Panc1 (cell line): ENCODE measurements around the gene SAMHD1. TPM values are rescaled to one million over a fixed set of nuclear protein-coding genes. Genes with fewer than 3 reads are reported as not detected.

Experiments used
- ATAC-seq: fragments of 200-7000 bp; cut with Tn5 transposase; 2 replicates; pipeline ENCODE4 v1.9.1; 2020; ENCODE audit warnings: mild to moderate bottlenecking, moderate library complexity
- BruUV-seq: library from RNA; stranded (reverse); fragments of 400-500 nt; replicated peaks from 2 replicates; lab custom pipeline; 2021; lab: Mats Ljungman, UMichigan
- CTCF ChIA-PET: fragments of 300-600 bp; sonication (Branson Sonifier 250); formaldehyde crosslinking; loops from one replicate; lab custom pipeline; 2022; ENCODE audit warnings: antibody characterized with exemption; lab: Charles Lee
- POLR2A ChIA-PET: fragments of 300-600 bp; sonication (Branson Sonifier 250); formaldehyde crosslinking; loops from one replicate; lab custom pipeline; 2022; ENCODE audit warnings: antibody characterized with exemption; lab: Charles Lee
- DNase-seq: peaks from one replicate; pipeline ENCODE4 v3.0.0-alpha.2; 2010; ENCODE audit warnings: low read depth, low spot score
- H3K27ac ChIP-seq: 2 replicates; pipeline ENCODE4 v1.5.1; 2011; ENCODE audit warnings: mild to moderate bottlenecking, low read length, inconsistent platforms
- H3K27me3 ChIP-seq: fragments of 200-500 bp; sonication (Bioruptor generic); 2 replicates; pipeline ENCODE4 v1.6.0; 2014; ENCODE audit warnings: low read length, inconsistent platforms; ENCODE audit not compliant: control insufficient read depth, insufficient read depth
- H3K36me3 ChIP-seq: fragments of 200-500 bp; sonication (Bioruptor generic); 2 replicates; pipeline ENCODE4 v1.5.1; 2014; ENCODE audit warnings: inconsistent platforms, mild to moderate bottlenecking, low read length, moderate library complexity; ENCODE audit not compliant: control insufficient read depth, insufficient read depth
- H3K4me1 ChIP-seq: 2 replicates; pipeline ENCODE4 v1.5.1; 2011; ENCODE audit warnings: inconsistent platforms, mild to moderate bottlenecking, low read length, moderate library complexity; ENCODE audit not compliant: control insufficient read depth, insufficient read depth
- H3K4me3 ChIP-seq, 2 experiments: 2 replicates each; pipeline ENCODE4 v1.5.1; 2011 to 2012; ENCODE audit warnings: low read depth in 2 of 2, low read length in 2 of 2, mild to moderate bottlenecking in 2 of 2, inconsistent platforms in 1 of 2, moderate library complexity in 1 of 2
- H3K9me3 ChIP-seq: fragments of 200-500 bp; sonication (Bioruptor generic); 2 replicates; pipeline ENCODE4 v1.5.1; 2014; ENCODE audit warnings: low read depth, mild to moderate bottlenecking, inconsistent platforms, low read length, moderate library complexity; ENCODE audit not compliant: control insufficient read depth, insufficient read depth
- CTCF ChIP-seq: fragments of 450-650 bp; IDR thresholded peaks from 2 replicates; pipeline ENCODE4 v1.5.1; 2017; ENCODE audit warnings: mild to moderate bottlenecking
- POLR2AphosphoS5 ChIP-seq: IDR thresholded peaks from 2 replicates; pipeline ENCODE4 v1.6.1; 2012; ENCODE audit warnings: mild to moderate bottlenecking, low read depth, low read length, moderate library complexity
- REST ChIP-seq, 2 experiments: IDR thresholded peaks; 2 replicates each; pipeline ENCODE4 v1.6.1; 2011 to 2012; ENCODE audit warnings: low read depth in 2 of 2, control low read depth in 1 of 2, low read length in 1 of 2, mild to moderate bottlenecking in 1 of 2, moderate library complexity in 1 of 2; ENCODE audit not compliant: insufficient read depth in 1 of 2
- SIN3A ChIP-seq: IDR thresholded peaks from 2 replicates; pipeline ENCODE4 v1.6.1; 2012; ENCODE audit warnings: low read depth, mild to moderate bottlenecking, low read length, moderate library complexity, borderline replicate concordance; ENCODE audit not compliant: insufficient read depth
- TCF7L2 ChIP-seq: IDR thresholded peaks from 2 replicates; pipeline ENCODE4 v1.6.1; 2011; ENCODE audit warnings: mild to moderate bottlenecking, low read depth, low read length, inconsistent platforms
- in situ Hi-C: cut with HindIII; loops from 2 replicates; pipeline ENCODE4 v1.10.0; 2016; ENCODE audit warnings: low sequenced_read_pairs, low pct_unique_long_range_greater_than_20kb
- intact Hi-C: fragments of 100-400 bp; cut with micrococcal nuclease; formaldehyde crosslinking; loops from one replicate; pipeline ENCODE4 v1.10.0; 2022; ENCODE audit not compliant: unreplicated experiment
- total RNA-seq: library from RNA; stranded (reverse); gene quantifications from one replicate; pipeline ENCODE4 v1.2.1, GENCODE V29; 2021; ENCODE audit not compliant: unreplicated experiment

SAMHD1 gene
- total RNA-seq, 1 experiment from 2014 or later, result 16.8 TPM

GRCh38 chr20:36852187-36852586 lies 99.3 kb downstream of the SAMHD1 start:
- BruUV-seq, result no TSS peak
- peaks cover 27% of the 10 kb centered on the region for H3K4me1 ChIP-seq
- CTCF ChIA-PET, result interaction anchor here (0.6 kb wide), 1 partner anchor 34 kb away, joined by 3 read pairs; no protein-coding TSS in a partner anchor

GRCh38 chr20:36851490-36851889 lies 100.0 kb downstream of the SAMHD1 start:
- POLR2A ChIA-PET, result no interaction called here
- Histone ChIP-seq H3K9me3 (no peaks in the 10 kb centered on the region), H3K27ac (no peak overlapping the region), H3K4me3 (no peak overlapping the region), H3K36me3 (no peaks in the 10 kb centered on the region), H3K4me1 (peaks cover 20% of the 10 kb centered on the region), H3K27me3 (no peaks in the 10 kb centered on the region)
- BruUV-seq, result no TSS peak
- CTCF ChIA-PET, result no interaction called here
- intact Hi-C loops (no loop called here), in situ Hi-C loops (no loop called here)
- TF ChIP-seq POLR2AphosphoS5 (no peak), TCF7L2 (no peak), SIN3A (no peak), CTCF (no peak)
- ATAC-seq (no peak), DNase-seq (no peak)

More at GRCh38 chr20:36852187-36852586, 99.3 kb downstream of the SAMHD1 start:
- no peaks in the 10 kb centered on the region for H3K27me3 ChIP-seq
- DNase-seq, result no peak
- no peak overlapping the region for H3K4me3 ChIP-seq
- TF ChIP-seq TCF7L2 (no peak), REST (IDR thresholded peaks at IDR 0.05; ENCODE audit: insufficient read depth in 1 of 2, low read depth in 2 of 2, low read length in 1 of 2) (no peak)
- in situ Hi-C loops (no loop called here), intact Hi-C loops (no loop called here)
- no peaks in the 10 kb centered on the region for H3K36me3 ChIP-seq
- POLR2A ChIA-PET, result no interaction called here
- ATAC-seq, result no peak
- no peak overlapping the region for H3K27ac ChIP-seq
- H3K9me3 ChIP-seq, result no peaks in the 10 kb centered on the region

GRCh38 chr20:36850759-36851158 lies 100.7 kb downstream of the SAMHD1 start:
- TF ChIP-seq POLR2AphosphoS5, result no peak
- TF ChIP-seq TCF7L2, result no peak
- no peak for TF ChIP-seq REST (IDR thresholded peaks at IDR 0.05; ENCODE audit: insufficient read depth in 1 of 2, low read depth in 2 of 2, low read length in 1 of 2)
- TF ChIP-seq SIN3A, result no peak
- no peak for TF ChIP-seq CTCF
- Histone ChIP-seq H3K4me3 (no peak overlapping the region), H3K36me3 (no peaks in the 10 kb centered on the region), H3K27ac (no peak overlapping the region), H3K27me3 (no peaks in the 10 kb centered on the region), H3K9me3 (no peaks in the 10 kb centered on the region), H3K4me1 (peaks cover 13% of the 10 kb centered on the region)
- POLR2A ChIA-PET, result no interaction called here
- no peak for ATAC-seq
- in situ Hi-C loops, result no loop called here
- intact Hi-C loops, result no loop called here
- TSS peak; percentile 12 for BruUV-seq
- DNase-seq, result no peak
- CTCF ChIA-PET, result interaction anchor here (0.6 kb wide), 1 partner anchor 118 kb away, joined by 4 read pairs; no protein-coding TSS in a partner anchor
